Esophagus muscularis mucosa (tissue), 4 donors: ENCODE measurements around the gene DNAH17.

Source experiments
- EP300 ChIP-seq: sonication (generic); formaldehyde crosslinking; IDR thresholded peaks from one replicate; pipeline ENCODE4 v1.6.1; 2017; ENCODE audit warnings: antibody characterized with exemption
- POLR2A ChIP-seq: fragments of 450-650 bp; IDR thresholded peaks from one replicate; pipeline ENCODE4 v1.6.1; 2017; ENCODE audit warnings: antibody characterized with exemption, moderate library complexity, mild to moderate bottlenecking, low read depth
- POLR2AphosphoS5 ChIP-seq, 2 donors: sonication (generic); formaldehyde crosslinking; IDR thresholded peaks; one replicate each; pipeline ENCODE4 v1.6.1; 2017; ENCODE audit warnings: antibody characterized with exemption in 2 of 2
- TF ChIP-seq, protein P1 (sequence below), 3 experiments: fragments of 200-600 bp in 2 of 3; fragments of 450-650 bp in 1 of 3; sonication (generic) in 2 of 3; IDR thresholded peaks; one replicate each; pipeline ENCODE4 v1.5.1; 2017 to 2019; ENCODE audit warnings: antibody characterized with exemption in 3 of 3, mild to moderate bottlenecking in 2 of 3, moderate library complexity in 1 of 3

DNA sequence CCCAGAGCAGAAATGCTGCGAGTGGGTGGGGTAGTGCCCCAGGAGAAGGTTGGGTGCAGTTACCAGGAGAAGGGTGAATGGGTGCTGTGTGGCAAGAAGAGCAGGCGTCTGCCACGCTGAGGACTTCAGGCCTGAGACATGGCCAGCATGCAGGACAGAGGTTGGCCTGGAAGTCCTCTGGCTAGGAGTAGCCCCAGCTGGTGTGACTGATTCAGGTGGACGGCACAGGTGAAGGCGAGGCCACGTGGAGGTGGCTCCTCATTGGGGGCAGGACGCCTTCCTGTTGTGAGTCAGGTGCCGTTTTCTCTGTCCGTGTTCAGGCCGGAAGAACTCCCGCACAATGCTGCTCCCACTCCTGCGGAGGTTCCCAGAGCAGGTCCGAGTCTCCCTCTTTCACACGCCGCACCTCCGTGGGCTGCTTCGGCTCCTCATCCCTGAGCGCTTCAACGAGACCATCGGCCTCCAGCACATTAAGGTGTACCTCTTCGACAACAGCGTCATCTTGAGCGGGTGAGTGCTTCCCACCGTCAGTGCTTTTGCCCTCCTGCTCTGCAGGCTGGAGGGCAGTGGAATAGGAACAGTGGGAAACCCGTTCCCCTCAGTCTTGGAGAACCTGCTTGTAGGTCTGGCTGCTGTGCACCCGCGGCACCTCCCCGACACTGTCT, 178.0 kb downstream of the DNAH17 start:
- TF ChIP-seq POLR2A: no peak
- TF ChIP-seq, protein P1, sequence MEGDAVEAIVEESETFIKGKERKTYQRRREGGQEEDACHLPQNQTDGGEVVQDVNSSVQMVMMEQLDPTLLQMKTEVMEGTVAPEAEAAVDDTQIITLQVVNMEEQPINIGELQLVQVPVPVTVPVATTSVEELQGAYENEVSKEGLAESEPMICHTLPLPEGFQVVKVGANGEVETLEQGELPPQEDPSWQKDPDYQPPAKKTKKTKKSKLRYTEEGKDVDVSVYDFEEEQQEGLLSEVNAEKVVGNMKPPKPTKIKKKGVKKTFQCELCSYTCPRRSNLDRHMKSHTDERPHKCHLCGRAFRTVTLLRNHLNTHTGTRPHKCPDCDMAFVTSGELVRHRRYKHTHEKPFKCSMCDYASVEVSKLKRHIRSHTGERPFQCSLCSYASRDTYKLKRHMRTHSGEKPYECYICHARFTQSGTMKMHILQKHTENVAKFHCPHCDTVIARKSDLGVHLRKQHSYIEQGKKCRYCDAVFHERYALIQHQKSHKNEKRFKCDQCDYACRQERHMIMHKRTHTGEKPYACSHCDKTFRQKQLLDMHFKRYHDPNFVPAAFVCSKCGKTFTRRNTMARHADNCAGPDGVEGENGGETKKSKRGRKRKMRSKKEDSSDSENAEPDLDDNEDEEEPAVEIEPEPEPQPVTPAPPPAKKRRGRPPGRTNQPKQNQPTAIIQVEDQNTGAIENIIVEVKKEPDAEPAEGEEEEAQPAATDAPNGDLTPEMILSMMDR (IDR thresholded peaks at IDR 0.05): no peak
- no peak for TF ChIP-seq POLR2AphosphoS5 (IDR thresholded peaks at IDR 0.05)
- TF ChIP-seq EP300: no peak
